ENCODE results near the gene AP5M1. TPM values are rescaled to one million over a fixed set of nuclear protein-coding genes. Genes with fewer than 3 reads are reported as not detected.

Gene AP5M1
- total RNA-seq, 1 experiment from 2014 or later = 24.3 TPM

Other genes with a start within 250 kb of the AP5M1 start
- 58.0 and 75.9 TPM in 2 replicates for gene EXOC5, start 66 bp upstream of the AP5M1 start, total RNA-seq (2014; rRNA removed; shearing (Covaris generic))
- gene NAA30, start 121.6 kb downstream of the AP5M1 start, total RNA-seq (2014; rRNA removed; shearing (Covaris generic)) = 21.6 and 29.2 TPM in 2 replicates
- gene CCDC198, start 224.9 kb downstream of the AP5M1 start, total RNA-seq (2014; rRNA removed; shearing (Covaris generic)) = not detected in 2 replicates